Common myeloid progenitor, CD34-positive (primary cell): Measurements from ENCODE around the gene C9. TPM values are rescaled to one million over a fixed set of nuclear protein-coding genes. Genes with fewer than 3 reads are reported as not detected.

Experiments
- CTCF ChIA-PET: fragments of 350-600 bp; sonication (Branson Sonifier 250); formaldehyde crosslinking; loops from one replicate; lab custom pipeline; 2021; ENCODE audit warnings: antibody characterized with exemption; lab: Charles Lee
- POLR2A ChIA-PET: fragments of 350-600 bp; sonication (Branson Sonifier 250); formaldehyde crosslinking; loops from one replicate; lab custom pipeline; 2021; ENCODE audit warnings: antibody characterized with exemption; lab: Charles Lee
- DNase-seq, 3 donors: peaks; one replicate each; pipeline versions ENCODE4 v3.0.0 to v3.0.0-alpha.2; 2013
- H3K27ac ChIP-seq, 2 experiments: 1 replicate in 1 of 2; 2 replicates in 1 of 2; pipeline ENCODE4 v1.7.0; 2013; ENCODE audit warnings: inconsistent platforms in 2 of 2, low read length in 2 of 2, mild to moderate bottlenecking in 2 of 2, low read depth in 1 of 2, moderate library complexity in 1 of 2; ENCODE audit not compliant: severe bottlenecking in 2 of 2, insufficient read depth in 1 of 2, poor library complexity in 1 of 2
- H3K27me3 ChIP-seq, 5 experiments: replicated peaks in 2 of 5; 1 replicate in 3 of 5; 2 replicates in 2 of 5; pipeline versions ENCODE4 v1.6.1 to v1.7.0; 2013; ENCODE audit warnings: low read length in 4 of 5, mild to moderate bottlenecking in 2 of 5, moderate library complexity in 2 of 5, inconsistent platforms in 1 of 5; ENCODE audit not compliant: insufficient read depth in 5 of 5, control insufficient read depth in 4 of 5
- H3K36me3 ChIP-seq, 4 experiments: 1 replicate in 2 of 4; 2 replicates in 2 of 4; pipeline versions ENCODE4 v1.6.1 to v1.7.0; 2013; ENCODE audit warnings: low read length in 3 of 4, control low read depth in 1 of 4, mild to moderate bottlenecking in 1 of 4; ENCODE audit not compliant: control insufficient read depth in 4 of 4, insufficient read depth in 4 of 4
- H3K4me1 ChIP-seq, 4 experiments: 1 replicate in 3 of 4; 2 replicates in 1 of 4; pipeline versions ENCODE4 v1.6.1 to v1.7.1; 2013; ENCODE audit warnings: low read length in 3 of 4, mild to moderate bottlenecking in 3 of 4, control low read depth in 1 of 4, inconsistent platforms in 1 of 4, moderate library complexity in 1 of 4; ENCODE audit not compliant: control insufficient read depth in 4 of 4, insufficient read depth in 4 of 4; ENCODE audit errors: control extremely low read depth in 1 of 4
- H3K4me3 ChIP-seq, 7 experiments: 1 replicate in 4 of 7; 2 replicates in 3 of 7; pipeline versions ENCODE4 v1.5.1 to v1.7.0; 2013; ENCODE audit warnings: mild to moderate bottlenecking in 7 of 7, low read length in 6 of 7, moderate library complexity in 6 of 7, inconsistent platforms in 2 of 7, low read depth in 2 of 7, control low read depth in 1 of 7; ENCODE audit not compliant: insufficient read depth in 4 of 7, control insufficient read depth in 1 of 7; ENCODE audit errors: extremely low read depth in 1 of 7
- H3K9me3 ChIP-seq, 5 experiments: 1 replicate in 4 of 5; 2 replicates in 1 of 5; pipeline versions ENCODE4 v1.6.1 to v1.7.1; 2013; ENCODE audit warnings: low read length in 4 of 5, mild to moderate bottlenecking in 2 of 5, inconsistent platforms in 1 of 5, low read depth in 1 of 5, moderate library complexity in 1 of 5; ENCODE audit not compliant: control insufficient read depth in 4 of 5, insufficient read depth in 2 of 5; ENCODE audit errors: control extremely low read depth in 1 of 5
- WGBS: methylation state at CpG from one replicate; pipeline ENCODE4 v1.1.5; 2013; ENCODE audit not compliant: insufficient coverage; 5-methylcytosine and 5-hydroxymethylcytosine counted together
- polyA plus RNA-seq: library from polyadenylated mRNA; unstranded; fragments of 120-200 nt; gene quantifications from one replicate; pipeline ENCODE4 v1.2.1, GENCODE V29; 2013

Gene C9
- 0.04 TPM for polyA plus RNA-seq

GRCh38 chr5:39364367-39364766, at the start of gene C9:
Gene C9 (minus strand): TSS chr5:39364495. CDS start chr5:39364464, 31 bp downstream.
- 65% methylated on average over 3 of the region's 6 CpGs for WGBS
- Histone ChIP-seq H3K9me3 (no peaks in the 10 kb centered on the region), H3K27ac (no peak within 1 kb of the TSS), H3K36me3 (no peaks in the 10 kb centered on the region), H3K4me3 (no peak within 1 kb of the TSS), H3K4me1 (no peaks in the 10 kb centered on the region), H3K27me3 (no peaks in the 10 kb centered on the region)
- ChIA-PET CTCF (no interaction called here), POLR2A (no interaction called here)
- no peak for DNase-seq

- Histone ChIP-seq H3K9me3 (no peaks in the 10 kb centered on the region), H3K36me3 (no peaks in the 10 kb centered on the region), H3K27me3 (no peaks in the 10 kb centered on the region), H3K27ac (no peak overlapping the region), H3K4me1 (peaks cover 0 to 14% (median 6%) of the 10 kb centered on the region in 4 experiments), H3K4me3 (no peak overlapping the region)
- CTCF ChIA-PET = interaction anchor here (1.3 to 1.6 kb wide), 4 partner anchors 11 to 134 kb away, joined by 3 to 10 read pairs (median 4); partner anchors contain the start of gene DAB2
- POLR2A ChIA-PET = no interaction called here
- DNase-seq = no peak
Measured at GRCh38 chr5:39413771-39414170, 49.5 kb upstream of the C9 start.

- no peak overlapping the region for H3K27ac ChIP-seq
- H3K4me1 ChIP-seq = peaks cover 0 to 14% (median 6%) of the 10 kb centered on the region in 4 experiments
- CTCF ChIA-PET = interaction anchor here (0.6 to 1.6 kb wide), 6 partner anchors 9 to 134 kb away, joined by 3 to 10 read pairs (median 4); partner anchors contain the start of gene DAB2
Measured at GRCh38 chr5:39412721-39413394, 48.6 kb upstream of the C9 start.

GRCh38 chr5:39411985-39412384, 47.7 kb upstream of the C9 start:
- Histone ChIP-seq H3K27me3 (no peaks in the 10 kb centered on the region), H3K4me1 (peaks cover 0 to 14% (median 6%) of the 10 kb centered on the region in 4 experiments), H3K27ac (no peak overlapping the region), H3K9me3 (no peaks in the 10 kb centered on the region), H3K4me3 (no peak overlapping the region), H3K36me3 (no peaks in the 10 kb centered on the region)
- WGBS = 100% methylated on average over 4 of the region's 4 CpGs
- no peak for DNase-seq
- ChIA-PET CTCF (interaction anchor here (0.8 kb wide), 1 partner anchor 135 kb away, joined by 3 read pairs; no protein-coding TSS in a partner anchor), POLR2A (no interaction called here)

More at GRCh38 chr5:39412721-39413394, 48.6 kb upstream of the C9 start:
- no peaks in the 10 kb centered on the region for H3K27me3 ChIP-seq
- DNase-seq = peak in 2 of 3 donors; percentile 48 to 58
- no peaks in the 10 kb centered on the region for H3K9me3 ChIP-seq
- no peak overlapping the region for H3K4me3 ChIP-seq
- POLR2A ChIA-PET = interaction anchor here (0.5 kb wide), 2 partner anchors 73 to 150 kb away, joined by 4 to 7 read pairs; no protein-coding TSS in a partner anchor
- WGBS = 63% methylated on average over 4 of the region's 5 CpGs
- H3K36me3 ChIP-seq = no peaks in the 10 kb centered on the region

- ChIA-PET POLR2A (interaction anchor here (0.6 kb wide), 1 partner anchor 205 kb away, joined by 3 read pairs; no protein-coding TSS in a partner anchor), CTCF (interaction anchor here (1.4 to 1.7 kb wide), 2 partner anchors 13 to 15 kb away, joined by 3 to 9 read pairs; partner anchors contain the start of gene DAB2)
- Histone ChIP-seq H3K4me3 (no peak overlapping the region), H3K27ac (no peak overlapping the region), H3K9me3 (no peaks in the 10 kb centered on the region), H3K27me3 (no peaks in the 10 kb centered on the region), H3K4me1 (peaks cover 0 to 14% (median 6%) of the 10 kb centered on the region in 4 experiments), H3K36me3 (no peaks in the 10 kb centered on the region)
- peak in 2 of 3 donors; percentile 23 to 26 for DNase-seq
- no CpG with 5 or more reads among the region's 1 CpG for WGBS
Measured at GRCh38 chr5:39411061-39411460, 46.8 kb upstream of the C9 start.

- peaks cover 0 to 2% (median 0%) of the 10 kb centered on the region in 4 experiments for H3K36me3 ChIP-seq
- no peak overlapping the region for H3K4me3 ChIP-seq
- no CpG with 5 or more reads among the region's 1 CpG for WGBS
- no peak overlapping the region for H3K27ac ChIP-seq
- H3K4me1 ChIP-seq = peaks cover 0 to 12% (median 6%) of the 10 kb centered on the region in 4 experiments
- H3K27me3 ChIP-seq = no peaks in the 10 kb centered on the region
- ChIA-PET CTCF (interaction anchor here (1.3 kb wide), 1 partner anchor 15 kb away, joined by 4 read pairs; no protein-coding TSS in a partner anchor), POLR2A (no interaction called here)
- no peaks in the 10 kb centered on the region for H3K9me3 ChIP-seq
- no peak for DNase-seq
Measured at GRCh38 chr5:39409033-39409432, 44.7 kb upstream of the C9 start.
